ENCODE measurements around the gene TNFSF13.
"Not testable (repeated sequence)": the region's sequence is repeated elsewhere in the genome, so short reads cannot be mapped to it uniquely, and the experiment has no call there.

Gene TNFSF13

GRCh38 chr17:7589891-7590691 lies 31.5 kb downstream of the TNFSF13 start, which contains the start of gene SOX15:
Gene SOX15 (minus strand): TSS chr17:7590094. CDS start chr17:7589676, 418 bp downstream.
- DNase-seq (ENCODE audit: low read depth, low spot score) = no peak

GRCh38 chr17:7590743-7591142 lies 32.2 kb downstream of the TNFSF13 start:
- DNase-seq (ENCODE audit: low read depth, low spot score) = no peak

- DNase-seq (ENCODE audit: low read depth, low spot score) = no peak
Observed at GRCh38 chr17:7591596-7591995, 33.0 kb downstream of the TNFSF13 start.

- no peak for DNase-seq (ENCODE audit: low read depth, low spot score)
Observed at GRCh38 chr17:7592422-7593021, 34.0 kb downstream of the TNFSF13 start.

DNA sequence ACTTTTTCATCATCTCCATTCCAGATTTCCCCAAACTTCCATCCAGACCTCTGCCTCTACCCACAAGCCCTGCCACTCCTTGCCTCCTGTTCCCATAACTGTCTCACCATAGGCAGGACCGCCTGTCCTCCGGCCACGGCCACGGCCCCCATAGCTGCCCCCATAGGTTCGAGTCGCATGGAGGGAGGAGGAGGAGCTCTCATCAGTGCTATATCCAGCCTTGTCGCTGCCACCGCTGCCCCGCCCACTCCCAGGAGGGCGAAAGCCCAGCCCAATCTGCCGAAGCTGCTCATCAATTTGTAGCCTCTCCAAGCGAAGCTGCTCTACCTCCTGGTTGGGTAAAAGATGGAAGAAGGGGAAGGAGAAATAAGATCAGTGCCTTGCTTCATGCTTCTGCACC lies 34.7 kb downstream of the TNFSF13 start:
- DNase-seq (ENCODE audit: low read depth, low spot score) = no peak

- DNase-seq (ENCODE audit: low read depth, low spot score) = not testable (repeated sequence)
Observed at GRCh38 chr17:7597561-7597960, 39.0 kb downstream of the TNFSF13 start.

DNA sequence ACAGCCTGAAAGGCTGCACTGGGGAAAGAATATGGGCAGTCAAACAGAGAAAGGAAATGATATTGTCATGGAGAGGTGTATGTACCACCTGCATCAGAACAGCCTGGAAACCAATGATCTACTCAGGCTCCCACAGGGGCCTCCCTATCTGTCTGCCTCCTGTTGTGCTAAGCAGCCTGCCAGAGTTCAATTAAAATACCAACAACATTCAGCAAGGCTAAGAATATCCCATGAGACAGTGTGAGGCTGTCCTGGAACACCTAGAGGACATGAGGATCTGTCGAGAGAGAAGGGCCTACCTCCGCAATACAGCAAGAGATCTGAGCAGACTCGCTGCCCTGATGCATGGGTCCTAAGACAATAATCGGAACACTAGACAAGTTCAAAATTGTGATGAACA lies 47.7 kb downstream of the TNFSF13 start:
- no peak for DNase-seq (ENCODE audit: low read depth, low spot score)

DNA sequence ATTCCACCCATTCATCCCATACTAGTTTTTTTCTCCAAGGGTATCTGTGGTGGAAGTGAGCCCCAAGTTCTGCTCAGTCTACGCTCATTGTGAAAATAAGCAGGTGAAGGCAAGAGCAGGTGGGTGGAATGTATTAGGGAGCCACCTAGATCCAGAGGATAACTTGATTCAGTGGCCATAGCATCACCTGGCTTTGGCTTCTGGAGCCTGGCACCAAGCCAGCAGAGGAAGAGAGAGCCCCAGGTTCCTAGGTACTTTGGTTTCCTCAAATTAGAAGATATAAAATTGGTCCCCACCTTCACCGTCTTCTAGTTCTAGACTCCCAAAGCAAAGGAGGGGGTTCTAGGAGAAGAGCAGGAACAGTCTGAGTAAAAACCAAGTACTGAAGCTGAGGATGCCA lies 52.1 kb downstream of the TNFSF13 start:
- no peak for DNase-seq (ENCODE audit: low read depth, low spot score)

All from smooth muscle cell of the brain vasculature (primary cell).